Erythroblast (primary cell): ENCODE data around the gene EPB41L1.

ENCODE experiments used
- GATA1 ChIP-seq: IDR thresholded peaks from 2 replicates; pipeline ENCODE4 v1.6.1; 2011; ENCODE audit warnings: low read depth, mild to moderate bottlenecking, control low read depth, low read length, moderate library complexity
- POLR2A ChIP-seq: IDR thresholded peaks from 2 replicates; pipeline ENCODE4 v1.6.1; 2011; ENCODE audit warnings: mild to moderate bottlenecking, low read length

DNA sequence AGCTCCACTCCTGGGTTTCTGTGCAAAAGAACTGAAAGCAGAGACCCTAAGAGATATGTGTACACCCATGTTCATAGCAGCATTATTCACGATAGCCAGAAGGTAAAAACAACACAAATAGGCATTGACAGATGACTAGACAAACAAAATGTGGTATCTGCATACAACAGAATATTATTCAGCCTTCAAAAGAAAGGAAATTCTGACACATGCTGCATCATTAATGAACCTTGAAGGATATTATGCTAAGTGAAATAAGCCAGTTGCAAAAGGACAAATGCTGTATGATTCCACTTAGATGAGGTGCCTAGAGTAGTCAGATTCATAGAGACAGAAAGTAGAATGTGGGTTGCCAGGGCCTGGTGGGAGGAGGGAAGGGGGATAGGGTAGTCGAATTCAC lies 99.5 kb downstream of the EPB41L1 start:
- TF ChIP-seq POLR2A = no peak
- TF ChIP-seq GATA1 = no peak
